PFSK-1 (cell line): ENCODE results near the gene HNRNPF.

Source experiments
- POLR2AphosphoS5 ChIP-seq: IDR thresholded peaks from 2 replicates; pipeline ENCODE4 v1.6.1; 2012; ENCODE audit warnings: low read depth, mild to moderate bottlenecking, control low read depth, low read length, moderate library complexity
- TF ChIP-seq, protein P1 (sequence below), 2 experiments: IDR thresholded peaks; 2 replicates each; pipeline versions ENCODE4 v1.6.1 to v1.8.0; 2011 to 2012; ENCODE audit warnings: low read depth in 2 of 2, low read length in 2 of 2, control low read depth in 1 of 2, inconsistent platforms in 1 of 2, mild to moderate bottlenecking in 1 of 2, moderate library complexity in 1 of 2; ENCODE audit not compliant: insufficient read depth in 1 of 2

DNA sequence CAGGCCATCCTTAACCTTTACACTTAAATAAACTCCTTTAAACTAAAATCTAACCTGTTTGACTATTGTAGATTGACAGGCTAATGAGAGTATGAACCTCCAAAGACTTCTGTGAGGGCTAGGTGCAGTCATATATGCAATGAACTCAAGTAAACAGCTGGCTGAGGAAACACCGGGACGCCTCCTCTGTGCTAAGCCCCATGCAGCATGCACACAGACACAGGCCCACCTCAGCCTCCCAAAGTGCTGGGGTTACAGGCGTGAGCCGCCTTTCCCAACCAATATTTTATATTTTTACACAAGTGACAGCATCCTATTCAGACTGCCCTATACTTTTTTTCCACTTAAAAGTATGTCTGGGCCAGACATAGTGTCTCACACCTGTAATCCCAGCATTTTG lies 39.1 kb downstream of the HNRNPF start:
- TF ChIP-seq POLR2AphosphoS5, result no peak
- TF ChIP-seq, protein P1, sequence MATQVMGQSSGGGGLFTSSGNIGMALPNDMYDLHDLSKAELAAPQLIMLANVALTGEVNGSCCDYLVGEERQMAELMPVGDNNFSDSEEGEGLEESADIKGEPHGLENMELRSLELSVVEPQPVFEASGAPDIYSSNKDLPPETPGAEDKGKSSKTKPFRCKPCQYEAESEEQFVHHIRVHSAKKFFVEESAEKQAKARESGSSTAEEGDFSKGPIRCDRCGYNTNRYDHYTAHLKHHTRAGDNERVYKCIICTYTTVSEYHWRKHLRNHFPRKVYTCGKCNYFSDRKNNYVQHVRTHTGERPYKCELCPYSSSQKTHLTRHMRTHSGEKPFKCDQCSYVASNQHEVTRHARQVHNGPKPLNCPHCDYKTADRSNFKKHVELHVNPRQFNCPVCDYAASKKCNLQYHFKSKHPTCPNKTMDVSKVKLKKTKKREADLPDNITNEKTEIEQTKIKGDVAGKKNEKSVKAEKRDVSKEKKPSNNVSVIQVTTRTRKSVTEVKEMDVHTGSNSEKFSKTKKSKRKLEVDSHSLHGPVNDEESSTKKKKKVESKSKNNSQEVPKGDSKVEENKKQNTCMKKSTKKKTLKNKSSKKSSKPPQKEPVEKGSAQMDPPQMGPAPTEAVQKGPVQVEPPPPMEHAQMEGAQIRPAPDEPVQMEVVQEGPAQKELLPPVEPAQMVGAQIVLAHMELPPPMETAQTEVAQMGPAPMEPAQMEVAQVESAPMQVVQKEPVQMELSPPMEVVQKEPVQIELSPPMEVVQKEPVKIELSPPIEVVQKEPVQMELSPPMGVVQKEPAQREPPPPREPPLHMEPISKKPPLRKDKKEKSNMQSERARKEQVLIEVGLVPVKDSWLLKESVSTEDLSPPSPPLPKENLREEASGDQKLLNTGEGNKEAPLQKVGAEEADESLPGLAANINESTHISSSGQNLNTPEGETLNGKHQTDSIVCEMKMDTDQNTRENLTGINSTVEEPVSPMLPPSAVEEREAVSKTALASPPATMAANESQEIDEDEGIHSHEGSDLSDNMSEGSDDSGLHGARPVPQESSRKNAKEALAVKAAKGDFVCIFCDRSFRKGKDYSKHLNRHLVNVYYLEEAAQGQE (IDR thresholded peaks at IDR 0.05; ENCODE audit: insufficient read depth in 1 of 2, low read depth in 2 of 2, low read length in 2 of 2), result no peak
